ENCODE results near the gene TEDDM1. TPM values are rescaled to one million over a fixed set of nuclear protein-coding genes. Genes with fewer than 3 reads are reported as not detected.
"Not testable (repeated sequence)": the region's sequence is repeated elsewhere in the genome, so short reads cannot be mapped to it uniquely, and the experiment has no call there.

The TEDDM1 gene
- total and polyA plus RNA-seq, 8 donors, result 0.07 to 0.25 (median 0.18) TPM; not detected in 2

DNA sequence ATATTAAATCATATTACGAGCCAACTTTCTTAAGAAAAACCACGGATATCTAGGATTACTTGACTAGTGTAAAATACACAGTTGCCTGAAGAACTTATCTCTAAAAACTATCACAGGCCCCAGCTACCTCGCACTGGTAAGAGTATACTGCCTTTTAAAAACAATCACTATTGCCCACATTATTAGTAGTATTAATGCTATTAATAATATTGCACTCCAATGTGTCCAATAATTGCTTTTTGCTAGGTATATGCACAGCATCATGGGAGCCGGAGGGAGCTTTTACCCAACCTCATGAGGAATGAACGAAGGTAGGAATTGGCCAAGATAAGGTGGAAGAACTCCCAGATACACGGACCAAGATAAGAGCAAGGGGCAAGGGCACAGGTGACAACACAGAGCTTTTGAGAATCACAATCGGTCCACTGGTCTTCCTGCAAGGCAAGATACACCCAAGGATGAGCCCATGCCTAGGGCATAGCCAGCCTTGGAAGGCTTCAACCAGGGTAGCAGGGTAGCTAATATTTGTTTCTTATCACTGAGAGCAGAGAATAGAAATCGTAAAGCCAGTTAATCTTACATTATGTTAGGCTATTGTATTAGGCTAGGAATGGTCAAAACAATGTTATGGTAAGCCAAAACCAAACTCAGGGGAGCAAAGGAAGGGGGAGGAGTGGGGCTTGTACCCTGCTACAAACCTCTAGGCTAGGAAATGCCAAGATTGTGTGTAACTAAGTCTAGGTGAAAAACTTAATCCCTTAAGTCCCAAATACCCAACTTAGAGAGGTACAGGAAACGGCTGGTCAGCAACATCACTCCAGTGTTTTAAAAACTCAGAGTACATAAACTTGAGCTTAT is 18.3 kb downstream of the TEDDM1 start:
- no peak overlapping the region for H3K4me3 ChIP-seq
- H3K36me3 ChIP-seq, result peaks cover 6 to 62% of the 10 kb centered on the region in 2 donors
- ATAC-seq (no peak), DNase-seq (no peak)
- no peaks in the 10 kb centered on the region for H3K9me3 ChIP-seq
- peak overlapping the region in 1 of 2 donors; percentile 23 for H3K27ac ChIP-seq
- peaks cover 0 to 18% of the 10 kb centered on the region in 2 donors for H3K4me1 ChIP-seq
- no peaks in the 10 kb centered on the region for H3K27me3 ChIP-seq
- TF ChIP-seq CTCF (IDR thresholded peaks at IDR 0.05), result no peak
- intact Hi-C loops (cut with DNase I), result no loop called here

DNA sequence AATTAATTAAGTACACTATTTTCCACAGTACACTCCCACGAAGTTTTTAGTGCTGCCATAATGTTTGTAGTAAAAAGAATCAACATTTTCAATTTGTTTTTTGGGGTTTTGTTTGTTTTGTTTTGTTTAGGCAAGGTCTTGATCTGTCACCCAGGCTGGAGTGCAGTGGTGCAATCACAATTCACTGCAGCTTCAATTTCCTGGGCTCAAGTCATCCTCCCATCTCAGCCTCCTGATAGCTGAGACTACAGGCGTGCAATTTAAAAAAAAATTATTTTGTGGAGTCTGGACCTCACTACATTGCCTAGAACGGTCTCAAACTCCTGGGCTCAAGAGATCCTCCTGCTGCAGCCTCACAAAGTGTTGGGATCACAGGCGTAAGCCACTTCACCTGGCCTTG is 20.3 kb downstream of the TEDDM1 start:
- Histone ChIP-seq H3K4me3 (no peak overlapping the region), H3K27me3 (no peaks in the 10 kb centered on the region), H3K36me3 (peaks cover 0 to 42% of the 10 kb centered on the region in 2 donors), H3K27ac (peak overlapping the region in 1 of 2 donors; percentile 55), H3K4me1 (no peaks in the 10 kb centered on the region), H3K9me3 (no peaks in the 10 kb centered on the region)
- no peak for TF ChIP-seq CTCF (IDR thresholded peaks at IDR 0.05)
- DNase-seq, result no peak
- ATAC-seq, result peak; percentile 6
- intact Hi-C loops (cut with DNase I), result no loop called here

DNA sequence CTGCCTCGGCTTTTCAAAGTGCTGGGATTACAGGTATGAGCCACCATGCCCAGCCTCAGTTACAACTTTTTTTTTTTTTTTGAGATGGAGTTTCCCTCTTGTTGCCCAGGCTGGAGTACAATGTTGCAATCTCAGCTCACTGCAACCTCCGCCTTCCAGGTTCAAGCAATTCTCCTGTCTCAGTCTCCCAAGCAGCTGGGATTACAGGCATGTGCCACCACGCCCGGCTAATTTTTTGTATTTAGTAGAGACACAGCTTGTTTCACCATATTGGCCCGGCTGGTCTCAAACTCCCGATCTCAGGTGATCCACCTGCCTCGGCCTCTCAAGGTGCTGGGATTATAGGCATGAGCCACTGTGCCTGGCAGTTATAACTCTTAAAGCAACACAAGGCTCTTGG is 20.7 kb downstream of the TEDDM1 start:
- H3K9me3 ChIP-seq; H3K27me3 ChIP-seq; H3K4me3 ChIP-seq; intact Hi-C loops (cut with DNase I); H3K4me1 ChIP-seq; DNase-seq: not testable (repeated sequence)
- H3K36me3 ChIP-seq, result peaks cover 0 to 38% of the 10 kb centered on the region in 2 donors
- H3K27ac ChIP-seq, result peak overlapping the region in 1 of 2 donors; percentile 55
- ATAC-seq, result peak; percentile 6

DNA sequence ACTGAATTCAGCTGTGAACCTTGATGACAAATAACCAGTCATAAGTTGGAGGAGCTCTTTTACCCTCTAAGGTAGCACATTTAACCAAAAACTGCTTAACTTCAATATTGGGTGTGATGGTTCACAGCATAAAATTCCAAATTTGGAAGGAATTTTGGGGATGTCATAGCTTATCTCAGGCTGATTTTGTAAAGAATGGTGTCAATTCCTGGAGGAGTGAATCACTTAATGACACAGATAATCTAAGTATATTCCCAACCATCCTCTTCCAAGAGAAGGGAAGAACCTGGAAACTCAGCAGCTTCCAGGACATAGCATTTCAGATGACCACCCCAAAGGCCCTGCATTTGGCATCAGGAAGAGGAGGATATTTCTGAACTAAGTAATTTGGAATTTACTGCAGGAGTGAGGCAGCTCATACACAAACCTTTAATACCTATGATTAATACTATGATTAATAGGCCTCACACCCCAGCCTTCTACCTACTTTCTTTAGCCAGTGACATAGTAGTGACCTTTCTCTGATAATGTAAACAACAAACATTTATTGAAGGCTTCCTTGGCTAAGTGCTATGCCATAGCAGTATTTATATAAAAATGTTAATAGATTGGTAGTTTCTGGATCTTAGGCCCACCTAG is 23.4 kb downstream of the TEDDM1 start:
- no peaks in the 10 kb centered on the region for H3K27me3 ChIP-seq
- no peaks in the 10 kb centered on the region for H3K4me1 ChIP-seq
- intact Hi-C loops (cut with DNase I), result no loop called here
- DNase-seq, result no peak
- H3K4me3 ChIP-seq, result no peak overlapping the region
- no peak overlapping the region for H3K27ac ChIP-seq
- TF ChIP-seq CTCF (IDR thresholded peaks at IDR 0.05), result no peak
- no peaks in the 10 kb centered on the region for H3K9me3 ChIP-seq
- peaks cover 0 to 10% of the 10 kb centered on the region in 2 donors for H3K36me3 ChIP-seq
- no peak for ATAC-seq

DNA sequence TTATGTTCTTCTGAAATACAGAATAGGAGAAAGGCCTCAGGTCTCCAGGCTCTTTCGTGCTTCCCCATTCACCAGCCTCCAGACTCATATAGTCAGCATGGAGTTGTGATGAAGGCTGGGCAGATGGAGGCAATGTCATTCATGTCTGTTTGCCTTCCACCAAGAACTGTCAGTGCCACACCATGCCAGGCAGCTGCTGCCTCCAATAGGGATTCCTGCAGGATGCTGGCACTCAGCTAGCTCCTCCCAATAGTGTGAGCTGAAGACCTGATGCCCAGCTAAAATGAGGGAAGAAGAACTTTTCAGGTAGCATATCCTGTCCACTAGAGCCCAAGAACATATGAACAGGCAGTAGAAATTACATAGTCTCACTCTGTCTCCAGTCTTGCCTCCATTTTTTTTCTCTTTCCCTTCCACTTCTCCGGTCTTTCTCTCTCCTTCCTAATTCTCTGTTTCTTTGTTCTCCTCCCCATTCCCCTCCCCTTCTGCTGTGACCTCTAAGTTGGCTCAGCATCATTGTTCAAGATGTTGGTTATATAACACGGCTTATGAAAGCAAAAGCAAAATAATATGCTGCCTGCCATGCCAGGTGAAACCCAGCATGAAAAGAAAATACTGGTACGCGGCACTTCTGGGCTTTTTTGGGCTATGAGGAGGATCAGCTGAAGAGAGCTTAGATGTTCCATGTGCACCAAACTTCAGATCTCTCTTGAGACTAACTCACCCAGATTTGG is 26.2 kb downstream of the TEDDM1 start:
- intact Hi-C loops (cut with DNase I), result no loop called here
- no peak for TF ChIP-seq CTCF (IDR thresholded peaks at IDR 0.05)
- ATAC-seq (no peak), DNase-seq (no peak)
- no peaks in the 10 kb centered on the region for H3K9me3 ChIP-seq
- H3K4me3 ChIP-seq, result no peak overlapping the region
- H3K36me3 ChIP-seq, result no peaks in the 10 kb centered on the region
- no peaks in the 10 kb centered on the region for H3K27me3 ChIP-seq
- no peaks in the 10 kb centered on the region for H3K4me1 ChIP-seq
- no peak overlapping the region for H3K27ac ChIP-seq
